Measurements from ENCODE around the gene PRPF6. TPM values are rescaled to one million over a fixed set of nuclear protein-coding genes. Genes with fewer than 3 reads are reported as not detected.

PRPF6 gene
- total and polyA plus RNA-seq, 2 of the 13 experiments (the other 11 are each of a cell fraction or from before 2014, with no cell fraction given): 63.7 to 101 TPM

DNA sequence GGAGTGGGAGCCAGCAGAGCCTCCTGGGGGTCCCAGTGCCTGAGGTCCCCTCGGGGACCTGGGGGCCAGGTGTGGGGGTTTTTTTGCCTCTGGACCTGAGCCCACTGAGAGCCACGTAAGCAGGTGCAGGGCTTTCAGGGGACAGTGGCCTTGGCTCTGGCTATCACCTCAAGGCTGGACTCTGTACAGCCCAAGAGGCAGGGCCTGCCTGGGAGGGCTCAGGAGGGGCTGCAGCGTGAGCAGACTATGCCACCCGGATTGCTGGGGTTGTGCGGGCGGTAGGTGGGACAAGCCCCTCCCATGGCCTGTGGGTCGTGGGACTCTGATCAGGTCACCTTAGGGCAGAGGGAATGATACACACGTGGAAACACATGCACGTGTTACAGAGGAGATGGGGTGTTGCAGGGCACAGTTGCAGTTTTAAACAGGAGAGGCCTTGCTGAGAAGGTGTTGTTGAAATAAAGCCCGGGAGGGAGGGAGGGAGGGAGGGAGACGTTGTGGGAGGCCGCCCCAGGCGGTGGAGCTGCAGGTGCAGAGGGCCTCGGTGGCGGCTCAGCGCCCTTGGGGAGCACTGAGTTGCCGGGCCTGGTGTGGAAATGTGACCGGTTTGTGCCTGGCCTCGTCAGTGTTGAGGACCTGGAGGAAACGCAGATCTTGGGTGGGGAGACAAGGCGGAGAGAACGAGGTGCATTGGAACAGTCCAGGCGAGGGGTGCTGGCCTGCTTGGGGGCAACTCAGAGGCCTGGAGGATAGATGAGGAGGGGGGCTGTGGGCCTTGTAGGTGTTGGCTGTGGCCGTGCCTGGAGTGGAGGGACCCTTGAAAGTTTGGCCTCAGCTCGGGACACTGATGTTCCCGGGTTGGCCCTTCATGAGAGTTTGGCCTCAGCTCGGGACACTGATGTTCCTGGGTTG is 84.4 kb downstream of the PRPF6 start:
- ATAC-seq (peak; percentile 20), DNase-seq (ENCODE audit: low spot score) (no peak), FAIRE-seq (peak; percentile 73)
- peak overlapping the region; percentile 95 for H3K4me2 ChIP-seq (ENCODE audit: low read depth, low read length)
- H3K4me1 ChIP-seq (ENCODE audit: insufficient read depth, low read length): peaks cover 56% of the 10 kb centered on the region
- peaks cover 4% of the 10 kb centered on the region; the same call in 1 of the 2 replicates for H4K20me1 ChIP-seq (ENCODE audit: insufficient read depth, low read length)
- intact Hi-C loops (cut with micrococcal nuclease; ENCODE audit: unreplicated experiment): loop anchor here (2.0 kb wide), 1 partner anchor 15 kb away; the partner anchor contains the start of gene OPRL1
- BruUV-seq (replicated peaks): no TSS peak
- H3K9ac ChIP-seq (ENCODE audit: insufficient read depth, low read depth, low read length): peak overlapping the region; percentile 45
- no peaks in the 10 kb centered on the region for H3K36me3 ChIP-seq (replicated peaks in 1 of 2; ENCODE audit: control insufficient read depth in 1 of 2, insufficient read depth in 2 of 2, low read length in 2 of 2)
- peaks cover 3 to 11% of the 10 kb centered on the region in 2 experiments; a peak in 2 of 5 replicates for H3K27me3 ChIP-seq (ENCODE audit: control insufficient read depth in 1 of 2, insufficient read depth in 2 of 2, low read length in 2 of 2)
- H3K4me3 ChIP-seq (replicated peaks in 1 of 3; ENCODE audit: insufficient read depth in 1 of 3, low read depth in 2 of 3, low read length in 3 of 3): peak overlapping the region; percentile 8 to 98 (median 82); a peak in 5 of 6 replicates
- ChIA-PET CTCF (ENCODE audit: low intra/inter-chr PET ratio, low total read pairs) (no interaction called here), POLR2A (interaction anchor here (1.2 to 3.7 kb wide), 11 partner anchors 10 to 407 kb away, joined by 4 to 34 read pairs (median 5); partner anchors contain the start of genes C20orf204, OPRL1, PRPF6 and RGS19)
- WGBS (ENCODE audit: low lambda C conversion rate): 5% methylated on average over 25 of the region's 27 CpGs
- H3K79me2 ChIP-seq (ENCODE audit: insufficient read depth, low read length): no peaks in the 10 kb centered on the region
- in situ Hi-C loops (cut with HindIII; ENCODE audit: extremely low pct_ligation_motif_present, low pct_unique_long_range_greater_than_20kb): no loop called here
- no peak overlapping the region for H2AFZ ChIP-seq (ENCODE audit: low read length)
- H3K27ac ChIP-seq (ENCODE audit: extremely low read length, insufficient read depth, low read length): peak overlapping the region; percentile 78
- H3K9me3 ChIP-seq (ENCODE audit: low read length): no peaks in the 10 kb centered on the region
- TF ChIP-seq ATF1 (CRISPR knock-in tag; IDR thresholded peaks at IDR 0.05) (no peak), JUNB (CRISPR knock-in tag; IDR thresholded peaks at IDR 0.05; ENCODE audit: borderline replicate concordance) (no peak), POGZ (CRISPR knock-in tag; IDR thresholded peaks at IDR 0.05) (peak; percentile 42; the same call in 1 of the 2 replicates), ETV6 (CRISPR knock-in tag; conservative IDR thresholded peaks at IDR 0.05) (peak; percentile 59; the same call in 1 of the 2 replicates), HDAC6 (IDR thresholded peaks at IDR 0.05; ENCODE audit: low read depth, low read length) (no peak), ZSCAN25 (CRISPR knock-in tag; IDR thresholded peaks at IDR 0.05) (peak; percentile 83), ZNF720 (CRISPR knock-in tag; IDR thresholded peaks at IDR 0.05) (peak; percentile 30; the same call in 1 of the 2 replicates), POLR2AphosphoS5 (IDR thresholded peaks at IDR 0.05; ENCODE audit: low read depth, low read length) (peak; percentile 63), NR2F6 (IDR thresholded peaks at IDR 0.05) (peak; percentile 70), NR2F6 (CRISPR knock-in tag; IDR thresholded peaks at IDR 0.05) (peak; percentile 67)
- TF ChIP-seq, protein P1, sequence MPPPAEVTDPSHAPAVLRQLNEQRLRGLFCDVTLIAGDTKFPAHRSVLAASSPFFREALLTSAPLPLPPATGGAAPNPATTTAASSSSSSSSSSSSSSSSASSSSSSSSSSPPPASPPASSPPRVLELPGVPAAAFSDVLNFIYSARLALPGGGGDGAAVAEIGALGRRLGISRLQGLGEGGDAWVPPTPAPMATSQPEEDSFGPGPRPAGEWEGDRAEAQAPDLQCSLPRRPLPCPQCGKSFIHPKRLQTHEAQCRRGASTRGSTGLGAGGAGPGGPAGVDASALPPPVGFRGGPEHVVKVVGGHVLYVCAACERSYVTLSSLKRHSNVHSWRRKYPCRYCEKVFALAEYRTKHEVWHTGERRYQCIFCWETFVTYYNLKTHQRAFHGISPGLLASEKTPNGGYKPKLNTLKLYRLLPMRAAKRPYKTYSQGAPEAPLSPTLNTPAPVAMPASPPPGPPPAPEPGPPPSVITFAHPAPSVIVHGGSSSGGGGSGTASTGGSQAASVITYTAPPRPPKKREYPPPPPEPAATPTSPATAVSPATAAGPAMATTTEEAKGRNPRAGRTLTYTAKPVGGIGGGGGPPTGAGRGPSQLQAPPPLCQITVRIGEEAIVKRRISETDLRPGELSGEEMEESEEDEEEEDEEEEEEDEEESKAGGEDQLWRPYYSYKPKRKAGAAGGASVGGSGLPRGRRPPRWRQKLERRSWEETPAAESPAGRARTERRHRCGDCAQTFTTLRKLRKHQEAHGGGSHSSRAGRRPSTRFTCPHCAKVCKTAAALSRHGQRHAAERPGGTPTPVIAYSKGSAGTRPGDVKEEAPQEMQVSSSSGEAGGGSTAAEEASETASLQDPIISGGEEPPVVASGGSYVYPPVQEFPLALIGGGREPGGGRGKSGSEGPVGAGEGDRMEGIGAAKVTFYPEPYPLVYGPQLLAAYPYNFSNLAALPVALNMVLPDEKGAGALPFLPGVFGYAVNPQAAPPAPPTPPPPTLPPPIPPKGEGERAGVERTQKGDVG (CRISPR knock-in tag; IDR thresholded peaks at IDR 0.05; ENCODE audit: borderline replicate concordance): no peak
- TF ChIP-seq, protein P2, sequence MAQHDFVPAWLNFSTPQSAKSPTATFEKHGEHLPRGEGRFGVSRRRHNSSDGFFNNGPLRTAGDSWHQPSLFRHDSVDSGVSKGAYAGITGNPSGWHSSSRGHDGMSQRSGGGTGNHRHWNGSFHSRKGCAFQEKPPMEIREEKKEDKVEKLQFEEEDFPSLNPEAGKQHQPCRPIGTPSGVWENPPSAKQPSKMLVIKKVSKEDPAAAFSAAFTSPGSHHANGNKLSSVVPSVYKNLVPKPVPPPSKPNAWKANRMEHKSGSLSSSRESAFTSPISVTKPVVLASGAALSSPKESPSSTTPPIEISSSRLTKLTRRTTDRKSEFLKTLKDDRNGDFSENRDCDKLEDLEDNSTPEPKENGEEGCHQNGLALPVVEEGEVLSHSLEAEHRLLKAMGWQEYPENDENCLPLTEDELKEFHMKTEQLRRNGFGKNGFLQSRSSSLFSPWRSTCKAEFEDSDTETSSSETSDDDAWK (CRISPR knock-in tag; IDR thresholded peaks at IDR 0.05): no peak
- TF ChIP-seq, protein P3, sequence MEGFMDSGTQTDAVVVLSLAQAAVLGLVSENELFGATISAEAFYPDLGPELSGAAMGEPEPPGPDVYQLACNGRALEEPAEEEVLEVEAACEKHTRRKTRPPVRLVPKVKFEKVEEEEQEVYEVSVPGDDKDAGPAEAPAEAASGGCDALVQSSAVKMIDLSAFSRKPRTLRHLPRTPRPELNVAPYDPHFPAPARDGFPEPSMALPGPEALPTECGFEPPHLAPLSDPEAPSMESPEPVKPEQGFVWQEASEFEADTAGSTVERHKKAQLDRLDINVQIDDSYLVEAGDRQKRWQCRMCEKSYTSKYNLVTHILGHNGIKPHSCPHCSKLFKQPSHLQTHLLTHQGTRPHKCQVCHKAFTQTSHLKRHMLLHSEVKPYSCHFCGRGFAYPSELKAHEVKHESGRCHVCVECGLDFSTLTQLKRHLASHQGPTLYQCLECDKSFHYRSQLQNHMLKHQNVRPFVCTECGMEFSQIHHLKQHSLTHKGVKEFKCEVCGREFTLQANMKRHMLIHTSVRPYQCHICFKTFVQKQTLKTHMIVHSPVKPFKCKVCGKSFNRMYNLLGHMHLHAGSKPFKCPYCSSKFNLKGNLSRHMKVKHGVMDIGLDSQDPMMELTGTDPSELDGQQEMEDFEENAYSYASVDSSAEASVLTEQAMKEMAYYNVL (CRISPR knock-in tag; IDR thresholded peaks at IDR 0.05; ENCODE audit: borderline replicate concordance): peak; percentile 83; the same call in 1 of the 2 replicates
- TF ChIP-seq, protein P4, sequence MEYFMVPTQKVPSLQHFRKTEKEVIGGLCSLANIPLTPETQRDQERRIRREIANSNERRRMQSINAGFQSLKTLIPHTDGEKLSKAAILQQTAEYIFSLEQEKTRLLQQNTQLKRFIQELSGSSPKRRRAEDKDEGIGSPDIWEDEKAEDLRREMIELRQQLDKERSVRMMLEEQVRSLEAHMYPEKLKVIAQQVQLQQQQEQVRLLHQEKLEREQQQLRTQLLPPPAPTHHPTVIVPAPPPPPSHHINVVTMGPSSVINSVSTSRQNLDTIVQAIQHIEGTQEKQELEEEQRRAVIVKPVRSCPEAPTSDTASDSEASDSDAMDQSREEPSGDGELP (IDR thresholded peaks at IDR 0.05; ENCODE audit: borderline replicate concordance, low read depth): peak; percentile 48; the same call in 1 of the 2 replicates

All from HepG2 (cell line).